ENCODE results near the gene ACVR1B.

Gene ACVR1B

DNA sequence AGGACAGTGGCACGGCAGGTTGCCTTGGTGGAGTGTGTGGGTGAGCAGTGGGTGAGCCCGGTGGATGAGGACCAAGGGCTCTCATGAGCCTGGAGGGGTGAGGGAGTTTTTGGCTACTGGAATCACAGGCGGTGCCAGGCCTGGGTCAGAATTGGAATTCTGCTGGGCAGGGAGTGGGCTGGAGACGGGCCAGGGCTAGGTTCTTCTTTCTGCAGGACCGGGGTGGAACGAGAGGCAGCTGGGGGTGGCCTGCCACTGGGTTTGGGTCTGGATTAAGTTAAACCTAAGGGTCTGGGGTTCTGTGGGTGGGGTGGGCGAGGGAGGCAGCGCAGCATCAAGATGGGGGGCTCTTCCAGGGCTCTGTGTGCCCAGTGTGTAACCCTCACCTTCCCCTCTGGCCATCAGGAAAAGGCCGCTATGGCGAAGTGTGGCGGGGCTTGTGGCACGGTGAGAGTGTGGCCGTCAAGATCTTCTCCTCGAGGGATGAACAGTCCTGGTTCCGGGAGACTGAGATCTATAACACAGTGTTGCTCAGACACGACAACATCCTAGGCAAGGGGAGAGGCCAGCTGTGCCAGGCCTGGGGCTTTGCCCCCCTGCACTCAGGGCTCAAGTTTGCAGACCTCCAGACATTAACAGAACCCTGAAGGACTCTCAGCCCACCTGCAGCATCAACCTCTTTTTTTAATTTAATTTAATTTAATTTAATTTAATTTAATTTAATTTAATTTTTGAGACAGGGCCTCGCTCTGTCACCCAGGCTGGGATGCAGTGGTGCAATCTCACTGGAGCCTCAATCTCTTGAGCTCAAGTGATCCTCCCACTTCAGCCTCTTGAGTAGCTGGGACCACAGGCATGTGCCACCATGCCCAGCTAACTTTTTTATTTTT, 37.2 kb upstream of the ACVR1B start:
- H4K20me1 ChIP-seq (ENCODE audit: insufficient read depth, low read length), result no peaks in the 10 kb centered on the region
- H3K4me3 ChIP-seq (ENCODE audit: low read length), result no peak overlapping the region
- H3K9ac ChIP-seq (ENCODE audit: low read length), result no peak overlapping the region
- no peaks in the 10 kb centered on the region; the same call in 1 of the 2 replicates for H3K27me3 ChIP-seq (replicated peaks; ENCODE audit: insufficient read depth, low read length)
- no peak for DNase-seq
- H3K27ac ChIP-seq (ENCODE audit: low read length), result no peak overlapping the region
- H3K79me2 ChIP-seq (ENCODE audit: low read length), result no peaks in the 10 kb centered on the region
- no peaks in the 10 kb centered on the region for H3K36me3 ChIP-seq (replicated peaks; ENCODE audit: insufficient read depth, low read length)
- no peaks in the 10 kb centered on the region for H3K9me3 ChIP-seq (replicated peaks; ENCODE audit: insufficient read depth, low read length)
- H3K9me2 ChIP-seq (replicated peaks; ENCODE audit: insufficient read depth, low read length), result no peaks in the 10 kb centered on the region
- H3F3A ChIP-seq (ENCODE audit: insufficient read depth, low read length), result no peaks in the 10 kb centered on the region
- no peak overlapping the region for H3K4me2 ChIP-seq (ENCODE audit: low read depth, low read length)
- TF ChIP-seq EZH2phosphoT487 (IDR thresholded peaks at IDR 0.05; ENCODE audit: low read length) (no peak), EZH2 (optimal IDR thresholded peaks at IDR 0.05; ENCODE audit: low read depth, low read length) (no peak)
- TF ChIP-seq, protein P1, sequence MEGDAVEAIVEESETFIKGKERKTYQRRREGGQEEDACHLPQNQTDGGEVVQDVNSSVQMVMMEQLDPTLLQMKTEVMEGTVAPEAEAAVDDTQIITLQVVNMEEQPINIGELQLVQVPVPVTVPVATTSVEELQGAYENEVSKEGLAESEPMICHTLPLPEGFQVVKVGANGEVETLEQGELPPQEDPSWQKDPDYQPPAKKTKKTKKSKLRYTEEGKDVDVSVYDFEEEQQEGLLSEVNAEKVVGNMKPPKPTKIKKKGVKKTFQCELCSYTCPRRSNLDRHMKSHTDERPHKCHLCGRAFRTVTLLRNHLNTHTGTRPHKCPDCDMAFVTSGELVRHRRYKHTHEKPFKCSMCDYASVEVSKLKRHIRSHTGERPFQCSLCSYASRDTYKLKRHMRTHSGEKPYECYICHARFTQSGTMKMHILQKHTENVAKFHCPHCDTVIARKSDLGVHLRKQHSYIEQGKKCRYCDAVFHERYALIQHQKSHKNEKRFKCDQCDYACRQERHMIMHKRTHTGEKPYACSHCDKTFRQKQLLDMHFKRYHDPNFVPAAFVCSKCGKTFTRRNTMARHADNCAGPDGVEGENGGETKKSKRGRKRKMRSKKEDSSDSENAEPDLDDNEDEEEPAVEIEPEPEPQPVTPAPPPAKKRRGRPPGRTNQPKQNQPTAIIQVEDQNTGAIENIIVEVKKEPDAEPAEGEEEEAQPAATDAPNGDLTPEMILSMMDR (IDR thresholded peaks at IDR 0.05; ENCODE audit: low read length), result no peak
- H2AFZ ChIP-seq (ENCODE audit: low read length), result no peak overlapping the region
- H3K4me1 ChIP-seq (ENCODE audit: low read length), result no peaks in the 10 kb centered on the region

DNA sequence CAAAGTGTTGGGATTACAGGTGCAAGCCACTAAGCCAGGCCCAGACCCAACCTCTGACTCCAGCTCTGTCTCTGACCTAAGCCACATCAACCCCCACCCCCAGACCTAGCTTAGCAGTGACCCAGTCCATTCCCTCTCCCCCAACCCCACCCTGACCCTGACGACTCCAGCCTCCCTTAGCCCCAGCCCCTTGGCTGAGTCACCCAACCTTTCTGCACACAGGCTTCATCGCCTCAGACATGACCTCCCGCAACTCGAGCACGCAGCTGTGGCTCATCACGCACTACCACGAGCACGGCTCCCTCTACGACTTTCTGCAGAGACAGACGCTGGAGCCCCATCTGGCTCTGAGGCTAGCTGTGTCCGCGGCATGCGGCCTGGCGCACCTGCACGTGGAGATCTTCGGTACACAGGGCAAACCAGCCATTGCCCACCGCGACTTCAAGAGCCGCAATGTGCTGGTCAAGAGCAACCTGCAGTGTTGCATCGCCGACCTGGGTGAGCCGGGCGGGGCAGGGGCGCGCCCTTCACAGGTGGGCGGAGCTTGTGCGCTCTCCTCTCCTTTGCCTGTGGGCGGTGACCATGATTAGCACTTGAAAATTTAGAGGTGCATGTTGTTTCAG, 36.4 kb upstream of the ACVR1B start:
- Histone ChIP-seq H3K9ac (ENCODE audit: low read length) (no peak overlapping the region), H3K9me3 (replicated peaks; ENCODE audit: insufficient read depth, low read length) (no peaks in the 10 kb centered on the region), H3K79me2 (ENCODE audit: low read length) (no peaks in the 10 kb centered on the region), H3K36me3 (replicated peaks; ENCODE audit: insufficient read depth, low read length) (no peaks in the 10 kb centered on the region), H3K27ac (ENCODE audit: low read length) (no peak overlapping the region), H3K9me2 (replicated peaks; ENCODE audit: insufficient read depth, low read length) (no peaks in the 10 kb centered on the region), H4K20me1 (ENCODE audit: insufficient read depth, low read length) (no peaks in the 10 kb centered on the region), H3K27me3 (replicated peaks; ENCODE audit: insufficient read depth, low read length) (no peaks in the 10 kb centered on the region; the same call in 1 of the 2 replicates), H3K4me1 (ENCODE audit: low read length) (no peaks in the 10 kb centered on the region), H2AFZ (ENCODE audit: low read length) (no peak overlapping the region), H3F3A (ENCODE audit: insufficient read depth, low read length) (no peaks in the 10 kb centered on the region), H3K4me2 (ENCODE audit: low read depth, low read length) (no peak overlapping the region), H3K4me3 (ENCODE audit: low read length) (no peak overlapping the region)
- TF ChIP-seq EZH2 (optimal IDR thresholded peaks at IDR 0.05; ENCODE audit: low read depth, low read length), result no peak
- TF ChIP-seq, protein P1 (IDR thresholded peaks at IDR 0.05; ENCODE audit: low read length), result no peak
- no peak for TF ChIP-seq EZH2phosphoT487 (IDR thresholded peaks at IDR 0.05; ENCODE audit: low read length)
- DNase-seq, result no peak

DNA sequence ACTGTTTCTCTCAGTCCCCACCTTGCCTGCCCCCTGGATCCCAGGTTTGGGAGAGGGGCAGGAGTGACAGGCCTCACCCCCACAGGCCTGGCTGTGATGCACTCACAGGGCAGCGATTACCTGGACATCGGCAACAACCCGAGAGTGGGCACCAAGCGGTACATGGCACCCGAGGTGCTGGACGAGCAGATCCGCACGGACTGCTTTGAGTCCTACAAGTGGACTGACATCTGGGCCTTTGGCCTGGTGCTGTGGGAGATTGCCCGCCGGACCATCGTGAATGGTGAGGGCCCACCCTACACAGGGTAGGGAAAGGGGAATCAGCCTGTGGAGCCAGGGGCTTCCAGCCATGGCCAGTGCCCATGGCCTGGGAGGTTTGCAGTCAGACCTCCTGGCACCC, 35.5 kb upstream of the ACVR1B start:
- TF ChIP-seq, protein P1 (IDR thresholded peaks at IDR 0.05; ENCODE audit: low read length), result no peak
- TF ChIP-seq EZH2phosphoT487 (IDR thresholded peaks at IDR 0.05; ENCODE audit: low read length) (no peak), EZH2 (optimal IDR thresholded peaks at IDR 0.05; ENCODE audit: low read depth, low read length) (no peak)
- H3K27me3 ChIP-seq (replicated peaks; ENCODE audit: insufficient read depth, low read length), result no peaks in the 10 kb centered on the region
- no peaks in the 10 kb centered on the region for H3K4me1 ChIP-seq (ENCODE audit: low read length)
- H3K27ac ChIP-seq (ENCODE audit: low read length), result no peak overlapping the region
- H3F3A ChIP-seq (ENCODE audit: insufficient read depth, low read length), result no peaks in the 10 kb centered on the region
- H3K4me2 ChIP-seq (ENCODE audit: low read depth, low read length), result no peak overlapping the region
- no peaks in the 10 kb centered on the region for H3K79me2 ChIP-seq (ENCODE audit: low read length)
- no peak for DNase-seq
- no peak overlapping the region for H2AFZ ChIP-seq (ENCODE audit: low read length)
- H3K9ac ChIP-seq (ENCODE audit: low read length), result no peak overlapping the region
- H4K20me1 ChIP-seq (ENCODE audit: insufficient read depth, low read length), result no peaks in the 10 kb centered on the region
- no peaks in the 10 kb centered on the region for H3K36me3 ChIP-seq (replicated peaks; ENCODE audit: insufficient read depth, low read length)
- no peaks in the 10 kb centered on the region for H3K9me2 ChIP-seq (replicated peaks; ENCODE audit: insufficient read depth, low read length)
- H3K9me3 ChIP-seq (replicated peaks; ENCODE audit: insufficient read depth, low read length), result no peaks in the 10 kb centered on the region
- no peak overlapping the region for H3K4me3 ChIP-seq (ENCODE audit: low read length)

Measured in MM.1S (cell line).